Measurements from ENCODE around the gene N4BP2.

Gene N4BP2

GRCh38 chr4:40160258-40160657 lies 103.6 kb downstream of the N4BP2 start:
- DNase-seq: no peak

DNA sequence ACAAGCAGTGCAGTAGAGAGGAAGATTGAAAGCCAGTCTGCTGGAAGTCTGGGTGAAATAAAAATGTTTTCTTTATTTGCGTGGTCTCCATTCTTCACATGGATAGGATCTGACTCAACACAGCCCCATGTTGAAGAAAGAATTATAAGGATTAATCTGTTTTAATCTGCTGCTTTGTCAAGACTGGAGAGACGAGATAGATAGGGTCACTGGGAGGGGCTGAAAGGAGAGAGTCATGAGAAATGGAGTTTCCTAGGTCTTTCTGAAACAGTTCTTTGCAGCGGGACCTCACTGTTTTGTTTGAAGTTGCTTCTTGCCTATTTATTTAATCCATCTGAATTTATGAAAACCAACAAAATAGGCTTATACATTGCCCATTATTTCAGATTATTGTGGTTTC lies 107.8 kb downstream of the N4BP2 start:
- no peak for DNase-seq

DNA sequence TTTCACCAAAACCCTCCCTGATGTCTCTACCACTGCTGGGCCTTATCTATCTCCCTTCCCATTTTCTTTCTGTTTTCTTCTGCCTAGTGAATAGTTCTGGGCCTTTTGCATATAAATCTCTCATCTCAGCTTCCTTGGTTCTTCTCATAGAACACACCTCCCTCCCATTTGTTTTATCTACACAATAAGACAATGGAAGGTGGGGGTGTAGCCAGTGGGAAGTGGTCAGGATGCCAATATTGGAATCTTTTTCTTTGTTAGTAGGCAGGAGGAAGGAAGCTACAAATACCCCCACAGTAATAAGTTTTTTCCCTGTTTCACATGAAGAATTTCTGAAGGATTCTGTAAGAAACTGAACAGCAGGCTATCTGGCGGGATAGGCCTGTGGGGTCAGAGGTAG lies 109.3 kb downstream of the N4BP2 start:
- DNase-seq: no peak

DNA sequence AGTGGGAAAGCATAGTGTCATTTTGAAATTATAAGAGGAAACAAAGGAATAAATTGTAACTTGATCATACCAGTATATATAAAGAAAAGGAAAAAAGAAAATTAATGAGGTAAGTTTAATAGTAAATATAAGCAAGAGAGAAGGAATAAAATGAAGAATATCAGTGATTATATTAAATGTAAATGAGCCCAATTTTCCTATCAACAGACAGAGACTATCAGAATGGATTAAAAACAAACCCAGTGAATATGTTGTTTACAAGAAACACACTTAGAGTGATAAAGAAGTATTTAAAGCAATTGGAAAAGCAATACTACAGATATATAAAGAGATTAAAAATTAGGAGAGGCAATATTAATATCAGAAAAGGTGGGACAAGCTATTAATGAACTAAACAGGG lies 111.4 kb downstream of the N4BP2 start:
- no peak for DNase-seq

GRCh38 chr4:40170588-40170987 lies 113.9 kb downstream of the N4BP2 start:
- DNase-seq: no peak

DNA sequence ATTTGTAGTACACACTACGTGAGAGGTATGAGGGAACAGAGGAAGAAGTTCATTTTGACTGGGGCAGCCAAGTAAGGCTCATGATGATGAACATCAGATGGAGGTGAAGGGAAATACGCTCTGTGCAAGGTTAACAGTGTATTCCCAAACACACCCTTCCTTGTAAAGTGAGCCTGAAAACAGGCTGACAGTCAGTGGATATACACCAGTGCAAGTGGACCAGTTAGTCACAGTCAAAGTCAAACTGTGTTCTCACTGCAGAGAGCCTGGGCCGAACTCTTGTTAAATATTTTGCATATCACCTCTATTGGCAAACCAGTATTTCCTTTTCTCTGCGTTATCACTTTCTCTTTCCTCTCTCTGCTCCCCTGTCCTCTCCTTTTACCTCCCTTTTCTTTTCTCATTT lies 116.8 kb downstream of the N4BP2 start:
- no peak for DNase-seq

- DNase-seq: no peak
Observed at GRCh38 chr4:40176602-40177001, 120.0 kb downstream of the N4BP2 start.

DNA sequence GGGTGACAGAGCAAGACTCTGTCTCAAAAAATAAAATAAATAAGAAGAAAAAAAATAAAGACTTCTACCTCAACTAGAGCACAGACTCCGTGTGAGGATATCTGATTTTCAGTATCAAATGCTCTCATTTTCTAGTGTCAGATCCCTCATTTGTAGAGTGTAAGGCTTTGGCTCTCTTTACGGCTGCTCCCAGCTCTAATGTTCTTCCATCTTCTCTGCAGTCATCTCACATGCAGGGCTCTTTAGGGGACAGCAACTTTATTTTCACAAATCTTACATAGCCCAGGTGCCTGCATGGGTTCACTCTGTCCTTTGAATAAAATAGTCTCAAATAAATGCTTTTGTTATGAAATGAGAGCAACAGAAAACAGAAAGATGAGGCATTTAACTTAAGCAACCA lies 120.9 kb downstream of the N4BP2 start:
- no peak for DNase-seq

GRCh38 chr4:40178672-40179071 lies 122.0 kb downstream of the N4BP2 start:
- no peak for DNase-seq

GRCh38 chr4:40179360-40179759 lies 122.7 kb downstream of the N4BP2 start:
- no peak for DNase-seq

GRCh38 chr4:40180356-40180755 lies 123.7 kb downstream of the N4BP2 start:
- no peak for DNase-seq

GRCh38 chr4:40182001-40182400 lies 125.4 kb downstream of the N4BP2 start:
- no peak for DNase-seq

GRCh38 chr4:40182954-40183353 lies 126.3 kb downstream of the N4BP2 start:
- DNase-seq: no peak

GRCh38 chr4:40183615-40184411 lies 127.2 kb downstream of the N4BP2 start:
- no peak for DNase-seq

GRCh38 chr4:40185830-40186664 lies 129.4 kb downstream of the N4BP2 start:
- DNase-seq: no peak

- DNase-seq: no peak
Observed at GRCh38 chr4:40186665-40187014, 130.0 kb downstream of the N4BP2 start.

GRCh38 chr4:40187386-40187906 lies 130.8 kb downstream of the N4BP2 start:
- no peak for DNase-seq

DNA sequence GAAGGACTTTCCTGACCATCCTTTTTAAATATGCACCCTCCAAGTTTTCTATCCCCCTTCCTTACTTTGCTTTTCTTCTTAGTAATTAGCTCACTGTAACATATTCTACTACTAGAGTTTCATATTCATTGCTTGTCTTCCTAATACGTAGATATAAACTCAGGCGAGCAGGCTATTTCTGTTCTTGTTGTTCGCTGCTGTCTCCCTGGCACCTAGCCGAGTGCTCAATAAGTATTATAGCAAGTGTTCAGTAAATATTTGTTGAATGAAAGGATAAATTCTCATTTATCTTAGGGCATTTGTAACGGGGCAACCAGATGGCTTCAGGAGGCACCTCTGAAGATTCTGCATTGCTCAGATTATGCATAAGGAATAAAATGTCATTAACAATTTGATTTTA lies 133.4 kb downstream of the N4BP2 start:
- DNase-seq: no peak

DNA sequence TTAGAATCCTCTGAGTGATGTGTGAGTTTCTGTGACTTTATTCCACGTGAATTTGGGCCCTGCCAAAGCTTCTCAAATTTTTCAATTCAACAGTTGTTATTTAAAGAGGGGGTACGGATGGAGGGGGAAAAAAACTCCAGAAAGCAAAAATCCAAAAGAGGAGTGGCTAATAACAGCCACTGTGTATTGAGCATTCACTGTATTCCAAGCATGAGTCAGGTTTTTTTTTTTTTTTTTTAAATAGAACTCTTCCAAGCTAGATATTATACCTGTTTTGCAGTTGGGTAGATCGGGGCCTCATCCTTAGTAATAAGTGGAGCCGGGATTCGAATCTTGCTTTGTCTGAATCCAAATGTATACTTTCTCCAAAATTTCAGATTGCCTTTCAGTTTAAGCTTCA lies 133.8 kb downstream of the N4BP2 start:
- no peak for DNase-seq

- no peak for DNase-seq
Observed at GRCh38 chr4:40190880-40191815, 134.5 kb downstream of the N4BP2 start.

- DNase-seq: no peak
Observed at GRCh38 chr4:40192114-40193015, 135.7 kb downstream of the N4BP2 start.

DNA sequence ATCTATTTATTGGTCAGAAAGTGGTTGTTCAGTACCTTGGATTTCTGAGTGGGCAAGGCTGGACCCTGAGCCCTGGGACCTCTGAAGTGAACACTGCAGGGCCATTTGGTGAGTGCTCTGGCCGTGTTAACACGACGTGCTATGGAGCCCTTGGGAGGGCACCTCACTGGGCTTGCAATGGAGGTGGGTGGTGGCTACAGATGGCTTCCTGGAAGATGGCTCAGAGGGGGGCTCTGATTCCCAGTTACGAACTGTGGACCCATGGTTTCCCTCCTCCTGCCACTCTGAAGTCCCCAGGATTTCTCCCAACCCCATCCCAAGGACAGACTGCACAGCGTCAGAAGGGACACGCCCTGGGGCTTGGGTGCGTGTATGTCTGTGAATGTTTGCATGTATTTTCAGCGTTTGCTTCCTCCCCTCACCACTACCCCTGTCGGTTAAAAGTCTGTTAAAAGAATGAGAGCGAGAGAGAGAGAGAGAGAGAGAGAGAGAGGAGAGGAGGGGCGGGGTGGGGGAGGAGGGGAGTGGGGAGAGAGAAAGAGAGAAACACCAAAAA lies 136.4 kb downstream of the N4BP2 start:
- no peak for DNase-seq
